Dedifferentiated amniotic fluid mesenchymal stem cell (primary cell): ENCODE data around the gene POU4F1.

Source experiments
- DNase-seq: peaks from one replicate; pipeline ENCODE4 v3.0.0-alpha.2; 2016; ENCODE audit errors: extremely low spot score

The POU4F1 gene

GRCh38 chr13:78606471-78607408 lies 3.4 kb upstream of the POU4F1 start:
- no peak for DNase-seq

GRCh38 chr13:78604782-78605611 lies 1.6 kb upstream of the POU4F1 start:
- DNase-seq: no peak

- DNase-seq: no peak
These were observed 652 bp downstream of the POU4F1 start for GRCh38 chr13:78602561-78603239.

GRCh38 chr13:78601874-78602560 lies 1.3 kb downstream of the POU4F1 start:
- DNase-seq: no peak

- DNase-seq: no peak
These were observed 2.1 kb downstream of the POU4F1 start for GRCh38 chr13:78601124-78601873.

- DNase-seq: no peak
These were observed 3.0 kb downstream of the POU4F1 start for GRCh38 chr13:78600280-78600883.

GRCh38 chr13:78599645-78600279 lies 3.6 kb downstream of the POU4F1 start:
- no peak for DNase-seq

GRCh38 chr13:78598966-78599644 lies 4.2 kb downstream of the POU4F1 start:
- no peak for DNase-seq

GRCh38 chr13:78598116-78598781 lies 5.1 kb downstream of the POU4F1 start:
- DNase-seq: no peak

GRCh38 chr13:78597602-78597932 lies 5.8 kb downstream of the POU4F1 start:
- DNase-seq: no peak

GRCh38 chr13:78596736-78597601 lies 6.4 kb downstream of the POU4F1 start:
- DNase-seq: no peak

- DNase-seq: no peak
These were observed 7.0 kb downstream of the POU4F1 start for GRCh38 chr13:78596399-78596735.

- DNase-seq: no peak
These were observed 7.6 kb downstream of the POU4F1 start for GRCh38 chr13:78595495-78596398.

- DNase-seq: no peak
These were observed 8.8 kb downstream of the POU4F1 start for GRCh38 chr13:78594456-78594975.

- DNase-seq: no peak
These were observed 9.5 kb downstream of the POU4F1 start for GRCh38 chr13:78593652-78594455.

- no peak for DNase-seq
These were observed 10.2 kb downstream of the POU4F1 start for GRCh38 chr13:78593129-78593528.
